Natural killer cell treated with Interleukin-12 subunit alpha and Interleukin-12 subunit beta and Interleukin-15 and Interleukin-18, amount 100 ng/mL, for 72 hours (primary cell): ENCODE measurements around the gene OSGEP. TPM values are rescaled to one million over a fixed set of nuclear protein-coding genes. Genes with fewer than 3 reads are reported as not detected.

Source experiments
- ATAC-seq, 2 donors: fragments of 150-1000 bp; cut with Tn5 transposase in 1 of 2; sonication (Bioruptor Pico), chemical (Tn5 transposase) in 1 of 2; 2 replicates each; pipeline ENCODE4 v1.10.0; 2021
- DNase-seq: peaks from one replicate; pipeline ENCODE4 v3.0.0; 2022; ENCODE audit warnings: low spot score
- H3K27ac Mint-ChIP-seq, 2 donors: 1 replicate in 1 of 2; 2 replicates in 1 of 2; pipeline ENCODE4 v1.8.0; 2022; ENCODE audit warnings: mixed read lengths in 2 of 2, mild to moderate bottlenecking in 1 of 2, moderate library complexity in 1 of 2
- H3K27me3 Mint-ChIP-seq, 2 donors: 1 replicate in 1 of 2; 2 replicates in 1 of 2; pipeline ENCODE4 v1.8.0; 2022; ENCODE audit warnings: mixed read lengths in 2 of 2
- H3K36me3 Mint-ChIP-seq: one replicate; pipeline ENCODE4 v1.8.0; 2022; ENCODE audit warnings: mixed read lengths
- H3K4me1 Mint-ChIP-seq, 2 donors: 1 replicate in 1 of 2; 2 replicates in 1 of 2; pipeline ENCODE4 v1.8.0; 2022; ENCODE audit warnings: low read depth in 2 of 2, mixed read lengths in 2 of 2, mild to moderate bottlenecking in 1 of 2
- H3K4me3 Mint-ChIP-seq: one replicate; pipeline ENCODE4 v1.8.0; 2022; ENCODE audit warnings: mixed read lengths
- H3K9me3 Mint-ChIP-seq: 2 replicates; pipeline ENCODE4 v1.8.0; 2022; ENCODE audit warnings: mixed read lengths
- total RNA-seq, 2 donors: library from RNA; stranded (reverse); gene quantifications; one replicate each; pipeline ENCODE4 v1.2.3, GENCODE V29; 2022

The OSGEP gene
- total RNA-seq, 2 donors from 2014 or later, result 43.1 to 78.0 TPM

- Mint-ChIP-seq H3K4me1 (peaks cover 19 to 27% of the 10 kb centered on the region in 2 donors), H3K27ac (peak overlapping the region; percentile 7 to 17), H3K4me3 (no peak overlapping the region), H3K9me3 (no peaks in the 10 kb centered on the region), H3K36me3 (no peaks in the 10 kb centered on the region), H3K27me3 (no peaks in the 10 kb centered on the region)
- ATAC-seq, result no peak
- DNase-seq, result no peak
These were observed 38.4 kb downstream of the OSGEP start for GRCh38 chr14:20416223-20416622.

GRCh38 chr14:20415782-20416206, 38.8 kb downstream of the OSGEP start:
- DNase-seq (no peak), ATAC-seq (peak in 1 of 2 donors; percentile 41)
- no peak overlapping the region for H3K4me3 Mint-ChIP-seq
- peaks cover 23 to 32% of the 10 kb centered on the region in 2 donors for H3K4me1 Mint-ChIP-seq
- no peaks in the 10 kb centered on the region for H3K36me3 Mint-ChIP-seq
- no peaks in the 10 kb centered on the region for H3K9me3 Mint-ChIP-seq
- peak overlapping the region; percentile 7 to 17 for H3K27ac Mint-ChIP-seq
- H3K27me3 Mint-ChIP-seq, result no peaks in the 10 kb centered on the region

GRCh38 chr14:20413744-20414082, 40.9 kb downstream of the OSGEP start:
- Mint-ChIP-seq H3K27me3 (no peaks in the 10 kb centered on the region), H3K27ac (peak overlapping the region; percentile 85 to 91), H3K4me1 (peaks cover 28 to 32% of the 10 kb centered on the region in 2 donors), H3K36me3 (no peaks in the 10 kb centered on the region), H3K4me3 (peak overlapping the region; percentile 96), H3K9me3 (no peaks in the 10 kb centered on the region)
- DNase-seq (no peak), ATAC-seq (peak; percentile 33 to 49)

GRCh38 chr14:20412876-20413743, 41.5 kb downstream of the OSGEP start, which contains the start of gene TEP1:
TSS of gene TEP1 (minus strand) at chr14:20413501. CDS start at chr14:20408439, 5,062 bp downstream.
- peak; percentile 91 to 93 for ATAC-seq
- H3K27me3 Mint-ChIP-seq, result no peaks in the 10 kb centered on the region
- DNase-seq, result peak; percentile 85
- no peaks in the 10 kb centered on the region for H3K9me3 Mint-ChIP-seq
- peak within 1 kb of the TSS; percentile 96 for H3K4me3 Mint-ChIP-seq
- H3K4me1 Mint-ChIP-seq, result peaks cover 31 to 32% of the 10 kb centered on the region in 2 donors
- no peaks in the 10 kb centered on the region for H3K36me3 Mint-ChIP-seq
- peak within 1 kb of the TSS; percentile 85 to 91 for H3K27ac Mint-ChIP-seq

- ATAC-seq, result peak; percentile 65 to 66
- H3K4me3 Mint-ChIP-seq, result peak overlapping the region; percentile 96
- peak overlapping the region; percentile 85 to 91 for H3K27ac Mint-ChIP-seq
- H3K27me3 Mint-ChIP-seq, result no peaks in the 10 kb centered on the region
- peaks cover 32 to 36% of the 10 kb centered on the region in 2 donors for H3K4me1 Mint-ChIP-seq
- no peaks in the 10 kb centered on the region for H3K9me3 Mint-ChIP-seq
- no peak for DNase-seq
- H3K36me3 Mint-ChIP-seq, result no peaks in the 10 kb centered on the region
These were observed 42.2 kb downstream of the OSGEP start for GRCh38 chr14:20412411-20412810.

DNA sequence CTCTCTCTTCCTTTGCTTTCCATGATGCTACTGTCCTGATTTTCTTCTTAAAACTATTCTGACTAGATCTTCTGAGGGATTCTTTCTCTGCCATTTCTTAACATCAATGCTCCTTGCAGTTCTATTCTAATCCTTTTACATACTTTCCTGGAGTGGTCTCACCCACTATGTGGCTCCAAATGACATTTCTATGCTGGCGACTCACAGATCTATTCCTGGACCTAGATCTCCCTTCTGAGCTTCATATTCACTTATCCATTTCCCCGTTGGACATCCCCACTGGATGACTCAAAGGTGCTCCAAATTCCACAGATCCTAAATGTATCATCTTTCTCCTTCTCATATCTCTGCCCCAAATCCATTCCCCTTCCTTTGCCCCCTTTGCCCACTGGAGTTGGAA, 45.4 kb downstream of the OSGEP start:
- peaks cover 17% of the 10 kb centered on the region for H3K36me3 Mint-ChIP-seq
- H3K27me3 Mint-ChIP-seq, result no peaks in the 10 kb centered on the region
- no peak for DNase-seq
- no peak overlapping the region for H3K4me3 Mint-ChIP-seq
- H3K27ac Mint-ChIP-seq, result peak overlapping the region in 1 of 2 donors; percentile 1
- H3K9me3 Mint-ChIP-seq, result no peaks in the 10 kb centered on the region
- no peak for ATAC-seq
- peaks cover 40 to 41% of the 10 kb centered on the region in 2 donors for H3K4me1 Mint-ChIP-seq

DNA sequence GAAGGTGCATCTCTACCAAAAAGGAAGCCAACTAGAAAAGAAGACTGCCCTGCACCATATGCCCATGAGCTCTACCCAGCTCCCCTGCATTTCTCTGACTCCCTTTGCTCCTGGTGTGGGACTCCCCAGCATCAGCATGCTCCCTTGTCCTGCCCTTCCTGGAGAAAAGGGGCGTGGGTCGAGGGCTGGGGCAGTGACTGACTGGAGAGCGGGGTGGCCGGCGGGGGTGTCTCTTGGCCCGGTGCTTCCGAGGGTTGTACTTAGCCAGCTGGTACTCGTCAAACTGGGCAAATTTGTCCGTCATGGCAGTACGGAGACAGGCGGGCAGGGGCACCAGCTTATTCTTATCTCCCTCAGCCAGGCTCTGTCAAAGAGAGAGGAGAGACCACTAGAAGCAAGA, 51.1 kb downstream of the OSGEP start:
- ATAC-seq (no peak), DNase-seq (no peak)
- no peaks in the 10 kb centered on the region for H3K27me3 Mint-ChIP-seq
- H3K27ac Mint-ChIP-seq, result no peak overlapping the region
- H3K36me3 Mint-ChIP-seq, result peaks cover 32% of the 10 kb centered on the region
- no peak overlapping the region for H3K4me3 Mint-ChIP-seq
- peaks cover 28 to 29% of the 10 kb centered on the region in 2 donors for H3K4me1 Mint-ChIP-seq
- no peaks in the 10 kb centered on the region for H3K9me3 Mint-ChIP-seq

GRCh38 chr14:20400965-20401593, 53.5 kb downstream of the OSGEP start:
- peak; percentile 20 to 60 for ATAC-seq
- Mint-ChIP-seq H3K36me3 (peaks cover 29% of the 10 kb centered on the region), H3K27ac (no peak overlapping the region), H3K4me3 (peak overlapping the region; percentile 9), H3K27me3 (no peaks in the 10 kb centered on the region), H3K9me3 (no peaks in the 10 kb centered on the region), H3K4me1 (peaks cover 16 to 22% of the 10 kb centered on the region in 2 donors)
- DNase-seq, result no peak

GRCh38 chr14:20400589-20400964, 54.0 kb downstream of the OSGEP start:
- DNase-seq (no peak), ATAC-seq (no peak)
- Mint-ChIP-seq H3K4me1 (peaks cover 15 to 20% of the 10 kb centered on the region in 2 donors), H3K36me3 (peaks cover 31% of the 10 kb centered on the region), H3K27me3 (no peaks in the 10 kb centered on the region), H3K4me3 (no peak overlapping the region), H3K27ac (no peak overlapping the region), H3K9me3 (no peaks in the 10 kb centered on the region)

DNA sequence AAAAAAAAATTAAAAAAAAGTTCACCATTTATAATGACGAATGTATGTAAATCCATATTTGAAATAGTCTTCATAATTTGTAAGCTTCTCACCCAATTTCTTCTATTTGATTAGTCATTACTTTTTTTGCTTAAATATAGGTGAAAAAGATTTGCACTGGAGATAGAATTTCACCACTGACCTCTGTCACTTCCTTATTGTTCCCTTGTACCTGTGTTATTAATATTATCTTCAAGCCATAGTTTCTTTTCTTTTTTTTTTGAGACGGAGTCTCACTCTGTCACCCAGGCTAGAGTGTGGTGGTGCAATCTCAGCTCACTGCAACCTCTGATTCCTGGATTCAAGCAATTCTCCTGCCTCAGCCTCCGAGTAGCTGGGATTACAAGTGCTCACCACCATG, 57.1 kb downstream of the OSGEP start:
- no peak overlapping the region for H3K27ac Mint-ChIP-seq
- H3K36me3 Mint-ChIP-seq, result peaks cover 33% of the 10 kb centered on the region
- no peaks in the 10 kb centered on the region for H3K9me3 Mint-ChIP-seq
- no peak for DNase-seq
- H3K4me1 Mint-ChIP-seq, result peaks cover 9 to 14% of the 10 kb centered on the region in 2 donors
- H3K27me3 Mint-ChIP-seq, result no peaks in the 10 kb centered on the region
- ATAC-seq, result no peak
- H3K4me3 Mint-ChIP-seq, result no peak overlapping the region

Other genes with a start within 250 kb of the OSGEP start
- not detected for gene OR11H6, start 231.1 kb downstream of the OSGEP start, total RNA-seq
- not detected for gene OR11H7, start 225.8 kb downstream of the OSGEP start, total RNA-seq
- gene OR11H4, start 215.5 kb downstream of the OSGEP start, total RNA-seq, result not detected
- 10 to 100 TPM; 27.4 to 27.7 TPM for gene TTC5, start 148.9 kb downstream of the OSGEP start, total RNA-seq
- gene CCNB1IP1, start 121.5 kb downstream of the OSGEP start, total RNA-seq, result 10 to 100 TPM; 25.4 to 66.3 TPM
- 10 to 100 TPM; 23.7 to 37.2 TPM for gene PARP2, start 111.2 kb downstream of the OSGEP start, total RNA-seq
- gene TEP1, start 41.3 kb downstream of the OSGEP start, total RNA-seq, result 10 to 100 TPM; 38.2 to 47.6 TPM
- under 1 TPM; 0.22 to 0.43 TPM for gene KLHL33, start 18.6 kb downstream of the OSGEP start, total RNA-seq
- 100 to 1,000 TPM; 130 to 151 TPM for gene APEX1, start 414 bp upstream of the OSGEP start, total RNA-seq
- 10 to 100 TPM; 33.3 to 34.5 TPM for gene PIP4P1, start 6.6 kb upstream of the OSGEP start, total RNA-seq
- 100 to 1,000 TPM; 124 to 199 TPM for gene PNP, start 14.6 kb upstream of the OSGEP start, total RNA-seq
- gene RNASE10, start 50.7 kb upstream of the OSGEP start, total RNA-seq, result under 1 TPM; 0.50 to 0.75 TPM
- gene RNASE9, start 106.2 kb upstream of the OSGEP start, total RNA-seq, result not detected
- not detected for gene RNASE11, start 133.2 kb upstream of the OSGEP start, total RNA-seq
- not detected for gene RNASE12, start 136.6 kb upstream of the OSGEP start, total RNA-seq
- gene OR6S1, start 186.9 kb upstream of the OSGEP start, total RNA-seq, result not detected
- 1 to 10 TPM in 1 of 2 donors, under 1 TPM in 1; 0.50 to 1.2 TPM for gene RNASE4, start 229.7 kb upstream of the OSGEP start, total RNA-seq
- gene ANG, start 234.0 kb upstream of the OSGEP start, total RNA-seq, result 1 to 10 TPM in 1 of 2 donors, under 1 TPM in 1; 0.78 to 1.6 TPM